CD4-positive, alpha-beta T cell treated with Interleukin-6 at 100 ng/mL for 8 hours (primary cell): Measurements from ENCODE around the gene ASIC1.
"Not testable (repeated sequence)": the region's sequence is repeated elsewhere in the genome, so short reads cannot be mapped to it uniquely, and the experiment has no call there.

Experiments
- DNase-seq: peaks from one replicate; pipeline ENCODE4 v3.0.0-alpha.2; 2020; ENCODE audit warnings: mixed read lengths, low spot score

ASIC1 gene

DNA sequence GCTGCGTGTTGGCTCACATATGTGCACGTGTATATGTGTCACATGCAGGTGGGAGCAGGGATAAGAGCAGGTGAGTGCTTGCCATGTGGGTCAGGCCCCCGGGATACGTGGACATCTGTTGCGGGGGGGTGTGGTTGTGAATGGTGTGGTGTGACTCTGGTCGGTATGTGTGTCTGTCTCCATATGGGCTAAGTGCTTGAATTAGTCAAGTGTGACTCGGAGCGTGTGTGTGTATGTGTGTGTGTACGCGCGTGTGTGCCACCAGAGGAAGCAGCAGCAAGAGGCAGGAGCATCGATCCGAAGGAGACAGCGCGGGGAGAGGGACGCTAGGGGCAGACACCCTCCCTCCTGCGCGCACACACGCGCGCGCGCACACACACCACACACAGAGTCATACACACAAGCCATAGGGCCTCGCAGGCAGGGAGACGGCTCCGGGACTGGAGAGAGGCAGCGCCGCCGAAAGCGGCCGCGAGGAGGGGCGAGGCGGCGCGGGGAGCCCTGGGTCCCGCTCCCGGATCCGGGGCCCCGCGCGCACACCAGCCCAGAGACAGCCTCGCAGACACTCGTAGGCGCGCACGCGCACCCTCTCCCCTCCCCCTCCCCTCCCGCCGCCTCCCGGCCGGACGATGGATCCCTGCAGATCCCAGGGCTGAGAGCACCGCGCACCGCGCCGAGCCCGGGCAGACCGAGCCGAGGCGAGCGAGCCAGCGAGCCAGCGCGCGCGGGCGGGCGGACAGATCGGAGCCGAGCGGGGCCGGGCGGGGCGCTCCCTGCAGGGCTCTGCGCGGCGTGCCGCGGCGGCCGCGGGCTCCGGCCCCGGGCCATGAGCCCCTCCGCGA is at the start of gene ASIC1:
Gene ASIC1, plus strand, starts transcription at position 597 of the 842 bp plus-strand sequence. CDS start 1,171 bp downstream, outside the sequence.
- peak; percentile 30 for DNase-seq

DNA sequence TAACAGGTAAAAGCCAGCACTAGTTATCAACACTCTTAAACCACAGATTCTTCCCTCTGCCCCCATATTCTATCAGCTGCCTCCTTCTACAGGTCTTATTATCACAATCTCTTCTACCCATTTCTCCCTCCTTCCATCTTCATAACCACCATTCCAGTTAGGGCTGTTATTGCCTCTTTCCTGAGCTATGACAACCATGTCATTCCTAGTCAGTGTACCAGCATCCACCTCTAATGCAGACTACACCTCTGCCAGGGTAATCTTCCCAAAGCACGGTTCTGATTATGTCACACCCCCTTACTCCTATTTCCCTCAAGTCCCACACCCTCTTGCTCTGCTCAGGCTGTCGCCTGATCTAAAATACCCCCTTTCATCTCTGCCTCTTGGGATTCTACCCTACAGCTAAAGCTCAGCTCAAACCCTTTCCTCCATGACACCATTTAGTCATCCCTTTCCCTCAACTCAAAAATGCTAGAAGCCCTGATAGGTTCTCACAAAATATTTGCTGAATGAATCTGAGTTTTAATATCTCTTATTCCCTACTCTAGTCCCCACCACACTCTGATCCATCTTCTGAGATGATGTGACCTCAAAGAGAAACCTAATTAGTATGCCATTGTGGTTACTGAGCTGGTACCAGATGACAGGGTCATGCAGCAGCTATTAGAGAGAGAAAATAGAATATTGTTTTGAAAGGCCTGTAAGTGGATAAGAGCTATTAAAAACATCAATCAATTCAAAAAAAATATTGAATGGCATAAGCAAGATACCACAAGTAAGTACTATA is 43.8 kb upstream of the ASIC1 start:
- no peak for DNase-seq

DNA sequence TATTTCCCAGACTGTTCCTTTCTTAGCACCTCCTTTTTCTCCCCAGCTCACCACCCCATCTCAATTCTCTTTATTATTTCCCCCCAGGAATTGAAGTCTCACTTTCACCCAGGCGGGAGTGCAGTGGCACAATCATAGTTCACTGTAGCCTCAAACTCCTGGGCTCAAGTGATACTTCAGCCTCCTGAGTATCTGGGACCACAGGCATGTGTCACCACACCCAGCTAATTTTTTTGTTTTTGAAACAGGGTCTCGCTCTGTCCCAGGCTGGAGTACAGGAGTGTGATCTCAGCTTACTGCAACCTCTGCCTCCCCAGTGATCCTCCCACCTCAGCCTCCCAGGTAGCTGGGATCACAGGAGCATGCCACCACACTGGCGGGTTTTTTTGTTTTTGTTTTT is 43.1 kb upstream of the ASIC1 start:
- no peak for DNase-seq

DNA sequence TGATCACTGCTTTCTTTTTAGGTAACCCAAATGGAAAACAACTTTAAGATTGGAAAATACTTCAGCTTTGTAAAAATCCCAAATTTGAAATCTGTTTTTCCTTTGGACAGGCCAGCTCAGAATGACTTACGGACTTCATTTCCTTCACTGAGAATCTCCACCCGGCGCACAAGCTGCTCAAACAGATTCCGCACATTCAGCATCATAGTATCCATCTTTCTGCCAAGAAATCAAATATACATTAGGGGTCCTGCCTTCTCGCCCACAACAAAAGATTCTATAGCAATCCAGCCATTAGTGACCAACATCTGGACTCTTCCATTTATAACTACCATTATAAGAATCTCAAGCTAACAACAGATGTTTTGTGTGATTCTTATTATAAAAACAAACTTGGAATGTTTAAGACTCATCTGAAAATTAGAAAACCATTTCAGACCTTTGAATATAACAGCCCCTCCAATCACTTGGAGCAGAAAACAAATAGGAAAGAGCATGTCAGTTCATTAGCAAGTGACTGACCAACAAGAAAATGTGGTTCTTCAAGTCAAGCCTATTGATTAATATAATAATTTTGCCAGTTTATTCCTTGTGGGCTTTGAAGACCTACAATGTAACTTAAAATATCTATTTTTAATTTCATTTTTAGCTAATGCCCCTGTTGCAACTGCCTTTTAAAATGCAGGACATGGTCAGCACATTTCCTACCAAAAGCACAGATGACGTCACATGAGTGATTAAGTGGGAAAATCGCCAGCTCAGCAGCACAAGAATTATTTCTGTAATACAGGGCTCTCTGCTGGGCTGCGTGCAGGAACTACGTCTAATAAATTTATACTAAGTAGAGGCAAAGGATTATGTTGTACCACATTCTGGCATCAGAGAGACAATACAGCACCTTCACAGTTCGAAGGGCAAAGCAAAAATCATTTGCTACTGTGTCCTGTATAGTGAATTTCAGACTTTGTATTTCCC is 40.6 kb upstream of the ASIC1 start:
- no peak for DNase-seq

DNA sequence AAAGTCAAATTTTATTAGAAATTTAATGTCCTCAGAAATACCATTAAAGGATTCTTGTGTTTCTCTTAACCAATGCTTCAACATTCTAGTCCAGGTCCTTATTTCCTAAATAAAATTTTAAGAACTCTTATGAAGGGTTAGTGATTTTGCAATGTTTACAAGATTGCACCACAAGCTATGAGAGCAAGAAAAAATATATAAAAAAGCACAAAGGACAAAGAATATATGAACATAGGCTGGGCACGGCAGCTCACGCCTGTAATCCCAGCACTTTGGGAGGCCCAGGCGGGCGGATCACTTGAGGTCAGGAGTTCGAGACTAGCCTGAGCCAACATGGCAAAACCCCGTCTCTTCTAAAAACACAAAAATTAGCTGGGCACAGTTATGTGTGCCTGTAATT is 39.8 kb upstream of the ASIC1 start:
- no peak for DNase-seq

DNA sequence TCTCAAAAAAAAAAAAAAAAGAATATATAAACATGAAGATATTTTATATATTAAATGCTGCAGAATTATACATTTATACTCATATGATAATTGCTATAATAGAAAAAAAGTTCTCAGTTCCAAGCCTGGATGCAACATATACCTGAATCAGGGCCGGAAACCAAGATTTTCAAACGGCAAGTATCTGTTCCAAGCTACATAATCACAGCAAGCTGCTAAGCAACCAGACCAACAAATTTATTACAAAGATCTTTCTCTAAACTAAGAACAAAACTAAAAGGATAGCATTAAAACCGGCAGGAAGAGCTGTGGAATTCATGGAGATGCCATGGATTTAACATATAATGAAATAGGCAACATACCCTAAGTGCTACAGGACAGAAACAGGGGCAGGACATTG is 39.2 kb upstream of the ASIC1 start:
- DNase-seq = no peak

DNA sequence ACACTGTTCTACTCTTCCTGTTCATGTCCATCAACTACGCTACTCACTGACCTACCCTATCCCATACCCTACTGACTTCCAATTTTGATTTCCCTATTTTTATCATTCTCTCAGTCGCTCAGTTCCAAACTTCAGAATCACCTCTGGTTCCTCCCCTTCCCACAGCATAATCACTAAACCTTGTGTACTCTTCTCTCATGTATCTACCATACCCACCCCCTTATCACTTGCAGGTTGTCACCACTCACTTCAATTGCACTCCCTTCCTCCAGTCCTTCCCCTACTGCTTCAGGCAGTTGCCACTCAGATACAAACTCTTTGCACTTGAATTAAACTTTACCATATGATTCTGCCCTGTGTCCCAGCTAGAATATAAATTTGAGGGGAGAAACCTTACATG is 38.4 kb upstream of the ASIC1 start:
- DNase-seq = no peak

DNA sequence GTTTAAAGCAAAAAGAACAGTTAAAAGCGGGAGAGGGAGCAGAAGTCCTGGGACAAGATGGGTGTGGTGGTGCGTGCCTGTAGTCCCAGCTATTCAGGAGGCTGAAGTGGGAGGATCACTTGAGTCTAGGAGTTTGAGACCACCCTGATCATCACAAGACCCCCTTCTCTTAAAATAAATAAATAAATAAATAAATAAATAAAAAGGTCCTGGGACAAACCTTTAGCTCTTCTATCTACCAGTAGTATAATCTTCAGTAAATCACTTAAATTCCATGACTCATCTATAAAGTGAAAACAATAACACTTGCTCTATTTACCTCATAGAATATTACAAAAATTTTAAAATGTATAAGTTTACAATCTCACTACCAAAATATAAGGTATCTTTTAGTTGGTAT is 37.9 kb upstream of the ASIC1 start:
- no peak for DNase-seq

DNA sequence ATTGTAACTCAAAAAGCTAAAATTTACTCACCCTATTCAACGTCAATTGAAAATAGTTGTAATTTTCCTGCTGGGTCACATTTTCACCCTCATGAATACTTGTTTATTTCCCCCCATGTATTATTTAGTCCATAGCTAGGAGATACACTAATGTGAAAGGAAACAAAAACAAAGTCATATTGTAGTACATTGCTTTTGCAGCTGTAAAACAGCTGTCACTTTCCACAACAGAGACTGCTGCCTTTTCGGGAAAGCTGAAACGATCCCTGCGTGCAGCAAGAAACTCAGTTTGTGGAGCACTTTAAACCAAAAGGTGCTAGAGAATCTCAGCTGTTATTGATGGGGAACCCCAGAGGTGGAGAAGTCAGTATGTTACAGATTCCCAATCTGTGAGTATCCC is 36.4 kb upstream of the ASIC1 start:
- DNase-seq = no peak

DNA sequence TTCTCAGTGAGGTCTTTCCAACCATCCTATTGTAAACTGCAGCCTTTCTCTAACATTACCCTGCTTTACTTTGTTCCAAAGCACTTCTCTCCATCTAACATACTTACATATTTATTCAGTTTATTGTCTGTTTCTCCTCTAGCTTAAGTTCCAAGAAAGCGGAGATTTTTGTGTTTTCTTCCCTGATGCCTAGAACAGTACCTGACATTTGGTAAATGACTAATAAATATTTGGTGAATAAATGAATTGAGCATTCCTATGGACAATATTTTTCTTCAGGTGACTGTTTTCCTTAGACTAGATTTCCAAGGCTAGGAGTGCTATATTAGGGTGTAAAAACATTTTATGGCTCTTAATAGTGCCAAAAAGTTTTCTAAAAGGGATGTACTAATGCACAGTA is 34.5 kb upstream of the ASIC1 start:
- DNase-seq = no peak

DNA sequence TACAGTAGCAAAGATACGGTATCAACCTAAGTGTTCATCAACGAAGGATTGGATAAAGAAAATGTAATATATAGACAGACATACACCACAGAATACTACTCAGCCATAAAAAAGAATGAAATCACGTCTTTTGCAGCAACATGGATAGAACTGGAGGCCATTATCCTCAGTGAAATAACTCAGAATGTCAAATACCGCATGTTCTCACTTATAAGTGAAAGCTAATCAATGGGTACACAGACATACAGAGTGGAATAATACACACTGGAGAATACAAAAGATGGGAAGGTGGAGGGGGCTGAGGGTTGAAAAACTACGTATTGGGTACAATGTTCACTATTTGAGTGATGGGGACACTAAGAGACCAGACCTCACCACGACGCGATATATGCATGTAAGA is 33.2 kb upstream of the ASIC1 start:
- no peak for DNase-seq

DNA sequence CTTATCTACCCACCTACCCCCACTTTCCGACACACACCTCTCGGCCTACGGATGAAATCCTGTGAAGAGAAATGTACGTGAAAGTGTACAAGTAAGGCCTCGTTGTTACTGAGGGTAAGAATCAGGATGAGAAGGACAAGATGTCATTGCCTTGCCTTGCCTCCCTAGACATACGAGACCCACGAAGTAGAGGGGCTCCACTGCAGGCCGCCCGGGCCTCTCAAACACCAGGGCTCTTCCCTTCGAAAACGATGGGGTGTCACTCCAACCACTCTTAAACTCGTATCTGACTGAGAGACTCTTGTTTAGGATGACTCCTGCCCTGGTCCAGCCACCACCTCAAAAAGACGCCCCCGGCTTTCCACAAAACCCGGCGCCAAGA is 32.6 kb upstream of the ASIC1 start:
- DNase-seq = no peak

DNA sequence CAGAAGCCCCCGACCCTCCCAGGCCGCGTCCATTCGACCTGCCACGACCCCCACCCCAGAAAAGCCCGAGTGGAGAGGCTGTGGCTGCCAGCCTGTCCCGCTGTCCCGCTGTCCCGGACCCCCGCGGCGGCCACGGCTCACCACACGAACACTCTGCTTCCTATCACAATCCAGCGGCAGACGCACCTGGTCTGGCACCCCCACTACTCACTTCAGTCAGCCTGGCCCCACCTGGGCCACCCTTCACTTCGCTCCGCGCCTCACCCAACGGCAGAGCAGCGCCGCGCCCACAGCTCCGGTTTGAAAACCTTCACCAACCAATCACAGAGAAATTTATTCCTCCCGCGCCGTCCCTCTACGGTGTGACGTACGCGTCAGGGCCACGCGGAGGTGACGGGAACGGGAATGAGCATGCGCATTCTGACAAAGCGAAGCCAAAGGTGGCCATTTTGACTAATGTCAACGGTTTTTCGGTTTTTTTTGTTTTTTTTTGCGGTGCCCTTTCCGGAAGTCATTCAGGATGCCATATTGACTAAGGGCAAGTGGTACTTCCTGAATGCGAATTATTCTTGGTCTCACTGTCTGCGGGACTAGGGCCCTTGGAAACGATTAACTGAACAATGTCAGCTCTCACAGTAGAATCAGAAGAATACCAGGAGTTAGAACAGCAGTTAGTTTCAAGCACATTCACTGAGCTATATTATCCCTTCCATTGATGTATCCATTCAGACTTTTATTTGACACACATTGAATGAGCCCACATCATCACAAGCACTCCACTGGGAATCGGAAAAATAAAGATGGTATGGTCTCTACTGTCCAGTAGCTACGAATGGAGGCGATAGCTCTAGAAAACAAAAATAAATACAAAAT is 32.0 kb upstream of the ASIC1 start, which contains the start of gene RACGAP1:
Gene RACGAP1, minus strand, starts transcription at position 308 of the 873 bp plus-strand sequence. CDS start 8,779 bp downstream, outside the sequence.
- peak; percentile 97 for DNase-seq

DNA sequence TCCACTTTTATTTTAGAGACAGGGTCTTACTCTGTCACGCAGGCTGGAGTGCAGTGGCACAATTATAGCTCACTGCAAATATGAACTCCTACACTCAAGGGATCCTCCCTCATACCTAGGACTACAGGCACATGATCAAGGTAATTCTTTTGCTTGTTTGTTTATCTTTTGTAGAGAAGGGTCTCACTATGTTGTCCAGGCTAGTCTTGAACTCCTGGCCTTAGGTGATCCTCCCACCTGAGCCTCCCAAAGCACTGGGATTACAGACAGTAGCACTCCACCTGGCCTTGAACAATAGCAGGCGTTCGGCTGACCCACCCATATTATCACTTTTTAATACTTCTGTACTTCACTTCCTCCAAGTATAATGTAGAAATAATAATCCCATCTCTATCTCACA is 30.7 kb upstream of the ASIC1 start:
- no peak for DNase-seq

DNA sequence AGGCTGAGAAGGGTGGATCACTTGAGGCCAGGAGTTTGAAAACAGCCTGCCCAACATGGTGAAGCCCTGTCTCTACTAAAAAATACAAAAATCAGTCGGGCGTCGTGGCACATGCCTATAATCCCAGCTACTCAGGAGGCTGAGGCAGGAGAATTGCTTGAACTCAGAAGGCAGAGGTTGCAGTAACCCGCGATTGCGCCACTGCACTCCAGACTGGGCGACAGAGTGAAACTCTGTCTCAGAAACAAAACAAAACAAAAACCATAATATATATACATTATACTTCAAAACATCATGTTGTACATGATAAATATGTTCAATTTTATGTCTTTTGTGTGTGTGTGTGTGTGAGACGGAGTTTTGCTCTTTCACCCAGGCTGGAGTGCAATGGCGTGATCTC is 26.9 kb upstream of the ASIC1 start:
- not testable (repeated sequence) for DNase-seq

DNA sequence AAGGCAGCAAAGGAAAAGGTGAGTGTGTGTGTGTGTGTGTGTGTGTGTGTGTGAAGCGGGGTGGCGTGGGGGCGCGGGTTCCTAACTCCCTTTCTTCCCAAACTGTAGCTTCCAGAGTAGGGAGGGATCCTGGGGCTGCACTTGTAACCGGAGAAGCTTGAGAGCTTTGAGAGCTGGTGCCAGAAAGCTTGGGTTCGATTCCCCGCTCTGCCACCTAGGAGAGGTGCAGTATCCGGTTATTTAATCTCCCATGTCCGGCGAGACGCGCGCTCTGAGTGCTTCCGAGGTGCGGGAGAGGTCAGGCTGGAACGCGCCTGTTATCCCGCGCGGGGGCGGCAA is 24.9 kb upstream of the ASIC1 start:
- no peak for DNase-seq

DNA sequence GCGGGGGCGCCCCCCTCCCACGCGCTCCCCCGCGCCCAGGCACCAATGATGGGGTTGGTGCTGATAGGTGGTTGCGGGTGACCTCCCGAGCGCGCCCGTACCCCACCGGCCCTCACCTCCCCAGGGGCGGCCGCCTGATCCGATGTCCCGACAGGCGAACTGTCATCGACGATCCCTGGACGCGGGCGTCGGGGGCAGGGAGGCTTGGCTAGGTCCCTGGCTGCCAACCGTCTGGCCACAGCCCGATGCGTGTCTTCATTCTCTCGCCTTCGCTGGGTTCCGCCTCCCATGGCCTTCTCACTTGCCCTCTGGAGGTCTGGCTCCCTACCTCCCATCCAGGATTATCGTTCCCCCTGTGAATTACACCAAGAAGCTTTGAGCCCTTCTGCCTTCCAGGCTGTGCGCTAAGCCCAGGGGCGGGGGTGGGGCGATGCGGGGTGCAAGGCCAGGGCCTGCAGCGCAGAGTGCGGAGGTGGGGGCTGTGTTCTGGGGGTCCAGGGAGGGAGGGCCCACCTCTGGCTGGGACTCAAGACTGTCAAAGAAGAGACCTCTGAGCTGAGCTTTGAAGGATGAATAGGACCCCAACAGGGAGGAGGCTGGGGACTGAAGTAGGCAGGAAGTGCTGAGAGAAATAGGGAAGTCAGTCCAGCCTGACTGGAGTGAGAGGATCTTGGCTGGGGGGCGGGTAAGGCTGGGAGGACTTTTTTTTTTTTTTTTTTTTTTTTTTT is 24.4 kb upstream of the ASIC1 start:
- no peak for DNase-seq

DNA sequence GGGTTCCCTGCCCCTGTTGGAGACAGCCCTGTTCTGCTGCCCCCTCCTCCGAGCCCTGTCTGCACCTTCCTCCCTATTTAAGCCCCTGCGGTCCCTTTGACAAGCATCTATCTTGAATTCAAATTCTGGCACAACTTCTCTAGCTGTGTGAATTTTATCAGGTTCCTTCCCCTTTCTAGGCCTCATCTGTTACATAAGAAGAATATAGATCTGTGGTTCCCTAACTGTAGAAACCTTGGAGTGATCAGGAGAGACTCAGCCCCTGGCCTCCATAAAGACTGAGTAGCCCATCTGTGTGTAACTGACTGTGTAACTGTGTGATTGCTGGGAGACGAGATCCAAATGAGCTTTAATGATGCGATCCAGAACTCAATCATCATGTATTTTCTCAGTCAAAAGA is 19.1 kb upstream of the ASIC1 start:
- no peak for DNase-seq

DNA sequence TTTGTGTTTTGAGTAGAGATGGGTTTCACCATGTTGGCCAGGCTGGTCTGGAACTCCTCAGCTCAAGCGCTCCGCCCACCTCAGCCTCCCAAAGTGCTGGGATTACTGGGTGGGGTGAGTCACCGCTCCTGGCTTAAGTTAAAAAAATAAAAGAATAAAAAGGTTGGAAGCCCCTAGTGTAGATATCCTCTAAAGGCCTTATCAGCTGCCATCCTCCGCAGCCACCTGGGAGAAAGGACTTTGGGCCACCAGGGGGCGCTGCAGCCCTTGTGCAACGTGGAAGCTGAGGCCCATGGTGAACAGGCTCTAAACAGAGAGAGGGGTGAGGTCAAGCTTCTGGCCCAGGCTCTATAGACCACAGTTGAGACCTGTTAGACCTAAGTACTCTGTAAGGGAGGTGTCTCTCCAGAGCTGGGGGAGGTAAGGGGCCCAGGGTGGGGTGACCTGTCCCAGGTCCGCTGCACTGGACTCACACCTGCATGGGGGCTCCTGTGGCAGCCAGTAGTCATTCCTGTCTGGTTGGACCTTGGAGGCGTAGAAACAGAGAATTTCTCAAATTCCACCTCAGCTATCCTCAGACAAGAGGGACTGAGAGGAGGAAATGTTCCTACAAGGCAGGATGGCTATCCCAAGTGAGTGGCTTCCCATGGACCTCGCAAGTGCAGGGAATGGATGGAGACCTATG is 18.1 kb upstream of the ASIC1 start:
- DNase-seq = peak; percentile 68

DNA sequence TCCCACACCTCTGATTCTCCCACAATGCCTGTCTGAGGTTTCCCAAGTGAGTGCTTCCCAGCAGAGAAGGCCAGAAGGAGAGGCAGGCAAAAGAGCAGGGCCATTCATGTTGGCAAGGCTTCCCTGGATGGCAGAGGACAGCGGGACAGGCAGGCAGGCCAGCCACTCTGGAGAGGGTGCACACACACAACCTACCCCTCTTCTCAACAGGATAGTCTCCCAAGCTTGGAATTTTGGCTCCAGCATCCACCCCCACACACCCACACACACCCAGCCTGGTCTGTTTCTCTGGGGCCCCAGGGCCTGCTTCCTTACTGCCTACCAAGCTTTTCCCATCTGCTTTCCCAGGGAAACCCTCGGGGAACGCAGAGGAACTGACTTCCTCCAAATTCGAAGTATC is 16.7 kb upstream of the ASIC1 start:
- DNase-seq = no peak
